HL-60 (cell line): Measurements from ENCODE around the gene LAMP1.

Experiments used
- CTCF ChIP-seq: IDR thresholded peaks from one replicate; pipeline ENCODE4 v1.5.1; 2011; ENCODE audit warnings: low read length, control low read depth, inconsistent platforms; ENCODE audit not compliant: insufficient read depth
- GABPA ChIP-seq: IDR thresholded peaks from 2 replicates; pipeline ENCODE4 v1.6.1; 2012; ENCODE audit warnings: low read depth
- POLR2AphosphoS5 ChIP-seq: IDR thresholded peaks from 2 replicates; pipeline ENCODE4 v1.6.1; 2012; ENCODE audit warnings: low read depth
- REST ChIP-seq: IDR thresholded peaks from 2 replicates; pipeline ENCODE4 v1.6.1; 2012; ENCODE audit warnings: low read depth; ENCODE audit not compliant: insufficient replicate concordance

GRCh38 chr13:113273851-113274590 lies 23.0 kb upstream of the LAMP1 start:
- no peak for TF ChIP-seq CTCF
- TF ChIP-seq REST, result no peak
- TF ChIP-seq POLR2AphosphoS5, result peak; percentile 26; the same call in 1 of the 2 replicates
- TF ChIP-seq GABPA, result no peak
